SH-SY5Y (cell line): Measurements from ENCODE around the gene VPS41.

Experiments
- GATA2 ChIP-seq: IDR thresholded peaks from 2 replicates; pipeline ENCODE4 v1.6.1; 2011; ENCODE audit warnings: mild to moderate bottlenecking, low read depth, low read length
- GATA3 ChIP-seq: IDR thresholded peaks from 2 replicates; pipeline ENCODE4 v1.6.1; 2011; ENCODE audit warnings: low read depth, mild to moderate bottlenecking, low read length, moderate library complexity

VPS41 gene

GRCh38 chr7:38822549-38822948, 86.4 kb downstream of the VPS41 start:
- TF ChIP-seq GATA3 (no peak), GATA2 (no peak)

DNA sequence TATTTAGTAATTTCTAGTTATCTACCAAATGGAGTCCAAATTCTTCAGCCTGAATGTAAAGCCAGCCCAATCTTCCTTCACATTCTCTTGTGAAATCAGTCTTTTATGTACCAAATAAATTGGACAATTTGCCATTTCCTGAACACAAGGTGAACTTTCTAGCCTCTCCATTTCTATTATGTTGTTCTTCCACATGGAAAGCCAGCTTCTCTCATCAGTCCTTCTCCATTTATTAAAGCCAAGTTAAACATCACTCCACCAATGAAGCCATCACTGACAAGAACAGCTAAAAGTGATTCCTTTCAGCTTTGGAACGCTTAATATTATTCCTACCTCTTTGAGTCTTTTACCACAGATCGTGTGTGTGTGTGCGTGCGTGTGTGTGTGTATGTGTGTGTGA, 88.4 kb downstream of the VPS41 start:
- TF ChIP-seq GATA2 (no peak), GATA3 (no peak)

DNA sequence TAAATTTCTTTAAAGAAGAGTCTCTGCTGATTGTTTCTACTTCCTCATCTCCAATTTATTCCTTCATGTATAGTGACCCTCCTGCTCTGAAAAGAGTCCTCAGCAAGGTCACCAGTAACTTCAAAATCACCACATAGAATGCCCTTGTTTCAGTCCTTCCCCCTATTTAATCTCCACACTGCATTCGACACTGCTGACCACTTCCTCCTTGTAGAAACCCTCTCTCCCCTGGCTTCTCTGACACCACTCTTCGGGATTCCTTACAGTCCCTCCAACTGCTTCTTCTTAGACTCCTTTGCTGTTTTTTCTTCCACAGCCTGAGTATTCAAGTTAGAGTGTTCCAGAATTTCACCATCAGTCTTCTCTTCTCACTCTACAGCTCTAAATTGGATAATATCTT, 89.5 kb downstream of the VPS41 start:
- no peak for TF ChIP-seq GATA3

DNA sequence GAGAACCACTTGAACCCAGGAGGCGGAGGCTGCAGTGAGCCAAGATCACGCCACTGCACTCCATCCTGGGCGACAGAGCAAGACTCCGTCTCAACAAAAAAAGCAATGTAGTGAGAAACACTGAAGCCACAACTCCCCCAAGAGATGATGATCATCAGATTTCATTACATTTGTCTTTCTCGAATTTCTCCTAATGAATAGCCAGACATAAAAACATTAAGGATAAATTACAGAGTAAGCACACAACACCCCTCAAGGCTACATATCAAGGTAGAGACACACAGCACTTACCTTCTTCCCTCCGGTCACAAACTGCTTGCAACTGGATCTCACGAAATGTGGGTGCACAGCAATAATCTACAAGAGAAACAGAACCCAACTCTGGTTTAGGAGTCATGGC, 91.5 kb downstream of the VPS41 start:
- TF ChIP-seq GATA3 = no peak
- no peak for TF ChIP-seq GATA2

- TF ChIP-seq GATA2 (no peak), GATA3 (no peak)
Measured at GRCh38 chr7:38813768-38814167, 95.2 kb downstream of the VPS41 start.

DNA sequence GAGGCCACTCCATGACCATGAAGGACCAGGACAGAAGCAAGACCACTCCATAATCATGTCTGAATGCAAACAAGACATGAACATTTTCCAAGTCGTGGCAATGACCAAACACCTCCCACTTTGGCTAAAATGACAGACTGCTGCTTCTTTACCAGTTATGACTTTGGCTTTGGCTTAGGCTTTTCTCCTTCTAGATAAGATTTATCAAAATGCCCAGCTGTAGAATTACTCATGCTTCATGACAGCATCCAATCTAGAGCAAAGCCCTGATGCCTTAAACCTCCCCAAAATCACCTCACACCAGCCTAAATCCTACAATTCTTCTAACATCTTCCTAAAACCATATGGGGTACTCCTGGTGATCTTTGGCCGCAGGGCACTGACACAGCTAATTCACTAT, 102.1 kb downstream of the VPS41 start:
- TF ChIP-seq GATA2 (no peak), GATA3 (no peak)

- TF ChIP-seq GATA2 (no peak), GATA3 (no peak)
Measured at GRCh38 chr7:38801786-38802185, 107.2 kb downstream of the VPS41 start.

DNA sequence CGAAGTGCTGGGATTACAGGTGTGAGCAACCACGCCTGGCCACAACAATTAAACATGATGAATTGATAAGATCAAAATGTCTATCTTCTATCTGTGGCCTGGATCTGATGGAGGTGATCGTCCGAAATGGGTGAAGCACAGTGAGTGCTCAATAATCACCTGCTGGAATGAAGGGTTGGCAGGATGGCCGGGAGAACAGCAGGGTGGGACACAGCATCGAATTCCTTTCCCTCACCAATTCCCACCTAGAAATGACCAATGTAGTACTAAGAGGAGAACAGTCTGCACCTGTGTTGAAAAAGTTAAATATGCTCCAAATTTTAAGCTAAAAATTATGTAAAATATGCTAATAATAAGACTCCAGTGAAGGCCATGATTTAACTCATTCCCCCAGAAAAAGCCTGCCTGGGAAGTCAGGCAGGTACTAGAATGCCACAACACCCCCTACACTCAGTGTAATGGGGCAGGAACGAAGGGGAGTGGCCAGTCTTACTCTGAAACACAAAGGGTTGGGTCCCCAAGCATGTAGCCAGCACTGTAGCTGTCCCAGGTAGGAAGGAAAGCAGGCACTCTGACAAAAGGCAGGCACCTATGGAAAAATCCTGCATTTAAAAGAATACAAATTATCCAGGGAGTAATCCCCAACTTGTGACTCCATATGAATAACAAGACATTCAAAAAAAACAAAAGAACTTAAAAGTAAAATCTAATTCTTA, 110.3 kb downstream of the VPS41 start:
- TF ChIP-seq GATA2 (no peak), GATA3 (no peak)

- no peak for TF ChIP-seq GATA3
- no peak for TF ChIP-seq GATA2
Measured at GRCh38 chr7:38796626-38797501, 112.1 kb downstream of the VPS41 start.

DNA sequence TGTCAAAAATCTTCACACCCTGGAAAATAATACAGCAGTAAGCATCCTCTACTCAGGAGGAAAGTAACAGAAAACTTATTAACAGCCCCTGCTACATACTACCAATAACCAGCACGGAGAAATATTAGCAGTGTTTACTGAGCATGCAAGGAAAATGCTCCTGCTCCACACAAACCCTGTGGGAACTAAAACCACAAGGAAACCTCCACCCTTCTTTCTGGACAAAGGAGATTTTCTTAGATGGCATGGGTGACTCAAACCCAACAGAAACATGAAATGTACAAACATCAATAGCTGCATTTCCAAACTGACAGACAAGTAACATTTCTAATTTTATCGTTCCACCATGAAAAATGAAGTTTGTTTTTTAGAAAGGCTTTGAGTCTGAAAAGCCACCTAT, 113.4 kb downstream of the VPS41 start:
- TF ChIP-seq GATA3 (no peak), GATA2 (no peak)

DNA sequence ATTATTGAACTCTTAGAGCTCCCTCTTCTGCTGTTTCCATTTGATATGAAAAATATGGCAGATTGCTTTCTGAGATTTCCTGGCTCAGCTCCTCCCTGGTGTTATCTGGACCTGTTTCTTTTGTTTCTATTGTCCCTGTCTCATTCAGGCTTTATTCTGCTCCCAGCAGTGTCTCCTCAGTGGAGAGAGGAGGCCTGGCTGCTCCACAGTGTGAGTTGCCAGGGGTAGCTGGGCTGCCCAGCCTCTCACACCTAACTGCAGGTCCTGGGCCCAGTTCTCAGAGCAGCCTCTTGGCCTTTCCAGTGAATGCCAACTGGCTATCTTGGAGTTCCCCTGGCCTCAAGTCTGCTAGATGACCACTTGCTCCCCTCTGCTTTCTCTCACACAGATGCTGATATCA, 127.0 kb downstream of the VPS41 start:
- TF ChIP-seq GATA3 = no peak
- no peak for TF ChIP-seq GATA2

DNA sequence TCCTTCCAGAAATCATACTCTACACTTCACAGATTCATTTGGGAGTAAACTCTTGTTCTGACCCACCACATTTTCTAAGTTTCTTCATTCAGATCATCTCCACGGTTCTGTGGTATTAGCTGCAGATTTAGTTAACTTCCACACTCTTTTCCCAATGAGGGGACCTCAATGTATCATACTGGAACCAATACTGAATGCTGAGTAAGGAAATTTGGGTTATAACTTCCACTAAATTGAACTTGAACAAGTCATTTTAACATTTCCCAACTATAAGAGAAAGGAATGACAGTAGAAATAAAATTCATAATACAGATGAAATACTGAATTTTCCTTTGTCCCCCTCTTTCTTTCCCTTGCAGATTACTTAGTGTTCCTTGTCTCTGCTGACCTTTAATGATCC, 131.4 kb downstream of the VPS41 start:
- TF ChIP-seq GATA3 (no peak), GATA2 (no peak)

DNA sequence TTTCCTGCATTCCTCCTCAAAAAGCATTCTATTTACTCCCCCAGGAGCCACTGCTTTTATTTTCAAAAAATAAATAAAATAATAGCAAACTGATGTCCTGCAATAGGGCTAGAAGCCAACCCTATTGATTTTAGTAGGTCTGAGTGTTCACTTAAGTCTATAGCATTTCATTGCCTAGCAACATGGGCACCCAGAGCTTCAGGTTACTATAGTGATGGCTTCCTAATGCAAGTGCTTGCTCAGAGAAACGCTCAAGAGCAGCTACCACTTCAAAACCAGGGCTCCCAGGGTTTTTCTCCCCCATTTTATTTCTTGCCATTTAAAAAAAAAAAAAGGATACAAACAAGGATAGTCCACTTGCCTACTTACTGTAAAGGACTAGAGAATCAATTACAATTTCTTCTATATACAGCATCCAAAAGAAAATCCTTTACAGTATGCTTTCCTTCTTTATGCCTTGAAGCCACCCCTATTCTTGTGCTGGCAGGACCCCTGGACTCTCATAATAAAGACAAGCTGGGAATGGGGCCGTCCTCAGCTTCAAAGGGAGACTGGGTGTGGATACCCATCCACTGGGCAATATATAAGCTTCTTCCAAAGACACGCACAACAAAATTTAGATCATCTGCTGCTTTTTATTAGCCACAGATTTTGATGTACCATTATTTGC, 133.3 kb downstream of the VPS41 start:
- TF ChIP-seq GATA3 (no peak), GATA2 (no peak)

- TF ChIP-seq GATA2 (no peak), GATA3 (no peak)
Measured at GRCh38 chr7:38773430-38773829, 135.6 kb downstream of the VPS41 start.
